Lower leg skin (tissue), 3 donors: ENCODE data around the gene ZFYVE9.

Experiments
- POLR2A ChIP-seq, 2 donors: fragments of 450-650 bp; IDR thresholded peaks; one replicate each; pipeline ENCODE4 v1.6.1; 2016 to 2017; ENCODE audit warnings: antibody characterized with exemption in 2 of 2, mild to moderate bottlenecking in 1 of 2, moderate library complexity in 1 of 2
- TF ChIP-seq, protein P1 (sequence below), 3 donors: fragments of 450-650 bp; IDR thresholded peaks; one replicate each; pipeline ENCODE4 v1.5.1; 2016; ENCODE audit warnings: antibody characterized with exemption in 3 of 3, mild to moderate bottlenecking in 3 of 3, moderate library complexity in 2 of 3

DNA sequence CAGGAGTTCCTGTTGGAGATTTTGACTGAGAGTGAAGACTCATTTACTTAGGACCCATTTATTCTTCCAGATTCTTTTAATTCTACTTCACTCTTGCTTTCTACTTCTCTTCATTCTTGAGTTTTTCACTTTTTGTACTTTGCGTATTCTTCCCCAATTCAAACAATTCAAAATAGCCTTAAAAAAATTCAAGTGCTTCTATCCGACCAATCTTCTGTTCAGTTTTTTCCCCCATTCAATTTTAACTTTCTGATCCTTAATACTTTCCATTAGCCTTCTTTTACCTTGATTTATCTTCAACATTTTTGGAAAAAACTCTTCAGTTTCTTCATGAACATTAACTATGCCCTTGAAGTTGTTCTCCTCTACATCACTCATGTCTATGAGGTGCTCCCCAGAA, 21.1 kb downstream of the ZFYVE9 start:
- TF ChIP-seq, protein P1, sequence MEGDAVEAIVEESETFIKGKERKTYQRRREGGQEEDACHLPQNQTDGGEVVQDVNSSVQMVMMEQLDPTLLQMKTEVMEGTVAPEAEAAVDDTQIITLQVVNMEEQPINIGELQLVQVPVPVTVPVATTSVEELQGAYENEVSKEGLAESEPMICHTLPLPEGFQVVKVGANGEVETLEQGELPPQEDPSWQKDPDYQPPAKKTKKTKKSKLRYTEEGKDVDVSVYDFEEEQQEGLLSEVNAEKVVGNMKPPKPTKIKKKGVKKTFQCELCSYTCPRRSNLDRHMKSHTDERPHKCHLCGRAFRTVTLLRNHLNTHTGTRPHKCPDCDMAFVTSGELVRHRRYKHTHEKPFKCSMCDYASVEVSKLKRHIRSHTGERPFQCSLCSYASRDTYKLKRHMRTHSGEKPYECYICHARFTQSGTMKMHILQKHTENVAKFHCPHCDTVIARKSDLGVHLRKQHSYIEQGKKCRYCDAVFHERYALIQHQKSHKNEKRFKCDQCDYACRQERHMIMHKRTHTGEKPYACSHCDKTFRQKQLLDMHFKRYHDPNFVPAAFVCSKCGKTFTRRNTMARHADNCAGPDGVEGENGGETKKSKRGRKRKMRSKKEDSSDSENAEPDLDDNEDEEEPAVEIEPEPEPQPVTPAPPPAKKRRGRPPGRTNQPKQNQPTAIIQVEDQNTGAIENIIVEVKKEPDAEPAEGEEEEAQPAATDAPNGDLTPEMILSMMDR (IDR thresholded peaks at IDR 0.05) = no peak
- no peak for TF ChIP-seq POLR2A (IDR thresholded peaks at IDR 0.05)
